Right renal pelvis (tissue), 4 donors: ENCODE measurements around the gene CD302. TPM values are rescaled to one million over a fixed set of nuclear protein-coding genes. Genes with fewer than 3 reads are reported as not detected.
"Not testable (repeated sequence)": the region's sequence is repeated elsewhere in the genome, so short reads cannot be mapped to it uniquely, and the experiment has no call there.

ENCODE experiments used
- DNase-seq, 4 donors: peaks; one replicate each; pipeline ENCODE4 v3.0.0-alpha.2; 2013; ENCODE audit warnings: low read depth in 4 of 4, low spot score in 3 of 4, missing footprints in 1 of 4
- polyA plus RNA-seq, 4 donors: library from polyadenylated mRNA; unstranded; fragments of 120-200 nt; gene quantifications; one replicate each; pipeline ENCODE4 v1.2.1, GENCODE V29; 2013; ENCODE audit not compliant: insufficient read length in 4 of 4

Gene CD302
- polyA plus RNA-seq, 4 donors: 12.0 to 17.9 (median 16.1) TPM

- no peak for DNase-seq
These were observed 1.9 kb downstream of the CD302 start for GRCh38 chr2:159795841-159796690.

DNA sequence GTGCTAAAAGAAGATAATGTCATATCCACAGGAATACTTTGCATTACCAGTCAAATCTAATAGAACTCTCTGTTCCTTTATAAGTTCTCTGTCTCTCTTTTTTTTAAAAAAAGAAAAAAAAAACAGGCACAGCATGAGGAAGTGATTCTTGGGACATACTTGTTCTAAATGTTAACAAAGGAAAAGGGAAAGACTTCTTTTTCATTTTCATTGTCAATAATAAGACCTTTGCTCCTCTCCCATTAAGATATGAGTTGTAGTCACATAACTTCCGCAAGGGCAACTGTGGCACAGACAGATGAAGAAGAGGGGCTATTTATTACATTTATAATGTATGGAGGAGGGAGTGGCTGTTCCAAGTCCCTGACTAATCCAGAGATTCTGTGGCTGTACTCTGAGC is 4.7 kb downstream of the CD302 start:
- no peak for DNase-seq

GRCh38 chr2:159792599-159792998 is 5.4 kb downstream of the CD302 start:
- no peak for DNase-seq

- DNase-seq: no peak
These were observed 6.0 kb downstream of the CD302 start for GRCh38 chr2:159792036-159792435.

- DNase-seq: no peak
These were observed 7.7 kb downstream of the CD302 start for GRCh38 chr2:159790323-159790722.

GRCh38 chr2:159788253-159788652 is 9.8 kb downstream of the CD302 start:
- DNase-seq: no peak

GRCh38 chr2:159787647-159788046 is 10.4 kb downstream of the CD302 start:
- DNase-seq: not testable (repeated sequence)

- DNase-seq: no peak
These were observed 11.1 kb downstream of the CD302 start for GRCh38 chr2:159786938-159787337.

DNA sequence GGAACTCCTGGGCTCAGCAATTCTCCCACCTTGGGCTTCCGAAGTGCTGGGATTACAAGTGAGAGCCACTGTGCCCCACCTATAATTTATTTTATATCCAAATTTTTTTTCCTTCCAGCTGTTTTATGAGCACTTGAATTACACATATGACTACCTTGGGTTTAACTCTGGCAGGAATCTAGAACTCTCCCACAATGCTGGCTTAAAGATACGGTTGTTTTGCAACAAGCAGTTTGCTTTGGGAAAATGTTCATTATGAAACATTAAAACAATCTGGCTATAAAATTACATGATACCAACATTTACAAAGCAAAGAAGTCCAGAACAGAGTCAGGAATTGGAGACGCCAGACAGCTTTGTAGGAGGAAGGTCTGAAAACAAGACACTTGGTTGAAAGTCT is 12.8 kb downstream of the CD302 start:
- no peak for DNase-seq

DNA sequence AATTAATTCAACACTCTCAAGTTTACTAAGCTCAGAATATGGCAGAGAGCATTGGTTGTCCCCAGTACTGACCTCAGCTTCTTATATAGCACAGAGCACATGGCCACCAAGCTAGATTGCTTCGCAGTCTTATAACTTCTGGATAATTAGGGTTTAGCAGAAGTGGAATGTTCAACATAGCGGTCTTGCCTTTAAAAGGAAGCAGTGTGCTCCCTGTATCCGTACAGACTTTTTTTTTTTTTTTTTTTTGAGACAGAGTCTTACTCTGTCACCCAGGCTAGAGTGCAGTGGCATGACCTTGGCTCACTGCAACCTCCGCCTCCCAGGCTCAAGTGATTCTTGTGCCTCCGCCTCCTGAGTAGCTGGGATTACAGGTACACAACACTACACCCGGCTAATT is 13.3 kb downstream of the CD302 start:
- not testable (repeated sequence) for DNase-seq

- DNase-seq: no peak
These were observed 14.5 kb downstream of the CD302 start for GRCh38 chr2:159783556-159783955.

DNA sequence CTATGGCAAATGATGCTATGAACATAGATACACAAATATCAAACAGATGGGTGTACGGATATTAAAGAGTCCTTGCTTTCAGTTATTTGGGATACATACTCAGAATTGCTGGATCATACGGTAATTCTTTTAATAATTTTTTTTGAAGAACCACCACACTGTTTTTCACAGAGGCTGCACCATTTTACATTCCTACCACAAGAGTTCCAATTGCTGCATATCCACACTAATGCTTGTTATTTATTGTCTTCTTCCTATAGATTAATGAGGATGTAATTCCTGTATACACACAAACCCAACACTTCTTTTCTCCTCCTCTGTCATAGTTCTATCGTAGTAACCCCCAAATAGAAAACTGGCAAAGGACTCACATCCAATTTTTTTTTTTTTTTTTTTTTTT is 21.7 kb downstream of the CD302 start:
- no peak for DNase-seq

GRCh38 chr2:159775021-159775420 is 23.0 kb downstream of the CD302 start:
- DNase-seq: no peak

- no peak for DNase-seq
These were observed 23.5 kb downstream of the CD302 start for GRCh38 chr2:159774370-159774990.

GRCh38 chr2:159773886-159774285 is 24.1 kb downstream of the CD302 start:
- no peak for DNase-seq

- no peak for DNase-seq
These were observed 24.6 kb downstream of the CD302 start for GRCh38 chr2:159773426-159773825.

DNA sequence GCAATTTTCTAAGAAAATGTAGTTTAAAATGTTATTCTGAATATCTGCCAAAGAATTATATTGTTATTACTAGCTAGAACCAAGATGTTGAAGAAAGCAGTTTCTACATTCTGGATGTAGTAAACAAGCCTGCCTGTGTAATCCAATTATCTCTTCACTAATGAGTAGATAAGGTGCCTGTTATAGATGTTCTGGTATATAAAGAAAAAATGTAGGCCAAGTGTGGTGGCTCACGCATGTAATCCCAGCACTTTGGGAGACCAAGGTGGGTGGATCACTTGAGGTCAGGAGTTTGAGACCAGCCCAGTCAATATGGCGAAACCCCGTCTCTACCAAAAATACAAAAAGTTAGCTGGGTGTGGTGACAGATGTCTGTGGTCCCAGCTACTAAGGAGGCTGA is 28.9 kb downstream of the CD302 start:
- DNase-seq: no peak

GRCh38 chr2:159762075-159762474 is 35.9 kb downstream of the CD302 start:
- no peak for DNase-seq

GRCh38 chr2:159760326-159760725 is 37.7 kb downstream of the CD302 start:
- no peak for DNase-seq

GRCh38 chr2:159759577-159759976 is 38.4 kb downstream of the CD302 start:
- DNase-seq: no peak

DNA sequence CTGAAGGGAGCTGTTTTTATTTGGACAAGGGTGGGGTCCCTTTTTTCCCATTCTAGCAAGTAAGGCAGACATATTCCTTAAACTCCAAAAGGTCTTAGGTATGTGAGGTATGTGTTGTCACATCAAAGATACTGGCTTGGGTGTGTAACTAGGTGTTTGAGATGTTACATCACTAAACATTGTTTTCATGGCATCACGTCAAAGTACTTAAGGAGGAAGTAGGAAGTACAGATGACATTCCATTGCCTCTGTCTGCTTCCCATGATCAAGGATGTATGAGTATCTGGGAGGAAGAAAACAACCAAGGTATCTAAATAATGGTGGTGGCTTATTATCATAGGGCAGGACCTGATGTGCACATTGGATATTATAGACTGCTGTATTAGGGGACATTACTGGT is 39.3 kb downstream of the CD302 start:
- no peak for DNase-seq

- DNase-seq: no peak
These were observed 39.8 kb downstream of the CD302 start for GRCh38 chr2:159758239-159758638.
